ENCODE measurements around the gene ATAT1. TPM values are rescaled to one million over a fixed set of nuclear protein-coding genes. Genes with fewer than 3 reads are reported as not detected.

ATAT1 gene
- total and polyA plus RNA-seq, 2 of the 4 experiments (the other 2 are of a cell fraction), result 5.6 to 15.5 TPM

- Histone ChIP-seq H3K79me1 (ENCODE audit: low read depth in 1 of 2, low read length in 2 of 2) (peaks cover 5 to 37% of the 10 kb centered on the region in 2 experiments; a peak in 2 of 4 replicates), H3K27ac (ENCODE audit: insufficient read depth, low read length) (no peak overlapping the region), H3K23ac (ENCODE audit: low read depth, low read length) (no peak overlapping the region; the same call in 1 of the 2 replicates), H2AK9ac (replicated peaks; ENCODE audit: low read depth, low read length, poor library complexity) (peak overlapping the region; percentile 69), H4K8ac (ENCODE audit: low read depth in 2 of 2, low read length in 2 of 2) (no peak overlapping the region), H3K9ac (ENCODE audit: low read depth, low read length) (no peak overlapping the region), H4K91ac (ENCODE audit: insufficient read depth, low read depth, low read length) (no peak overlapping the region), H3K4me3 (ENCODE audit: insufficient read depth, low read depth, low read length) (no peak overlapping the region), H2AFZ (replicated peaks; ENCODE audit: low read length, poor library complexity) (no peak overlapping the region), H3K36me3 (ENCODE audit: control insufficient read depth, insufficient read depth, low read length) (peaks cover 53% of the 10 kb centered on the region), H2BK15ac (ENCODE audit: low read depth, low read length) (no peak overlapping the region), H3K27me3 (ENCODE audit: control insufficient read depth, insufficient read depth, low read length) (no peaks in the 10 kb centered on the region), H2AK5ac (ENCODE audit: low read depth, low read length) (no peak overlapping the region), H3K4ac (ENCODE audit: low read depth, low read length) (no peak overlapping the region), H3K14ac (replicated peaks; ENCODE audit: low read depth, low read length) (no peak overlapping the region), H4K20me1 (ENCODE audit: insufficient read depth, low read length) (peaks cover 48% of the 10 kb centered on the region), H3K18ac (ENCODE audit: low read depth, low read length) (no peak overlapping the region), H2BK120ac (ENCODE audit: low read depth, low read length) (no peak overlapping the region), H4K5ac (ENCODE audit: low read depth, low read length) (no peak overlapping the region), H2BK5ac (ENCODE audit: low read depth, low read length, poor library complexity, severe bottlenecking) (no peak overlapping the region), H3K4me1 (ENCODE audit: control insufficient read depth, insufficient read depth, low read length) (no peaks in the 10 kb centered on the region), H3K4me2 (ENCODE audit: low read depth, low read length) (no peak overlapping the region), H3K9me3 (ENCODE audit: control insufficient read depth, insufficient read depth, low read length) (no peaks in the 10 kb centered on the region), H3K9me1 (ENCODE audit: insufficient read depth, low read length) (0 out of 2 replicates have a peak, but pooled peaks cover 5% of the 10 kb centered on the region), H2BK20ac (ENCODE audit: low read depth, low read length) (no peak overlapping the region), H3K56ac (ENCODE audit: extremely low read depth, insufficient read depth, low read length) (no peak overlapping the region)
- TSS peak; percentile 52 for BruUV-seq (replicated peaks)
- ChIA-PET CTCF (interaction anchor here (0.6 to 1.4 kb wide), 4 partner anchors 10 to 498 kb away, joined by 3 to 8 read pairs (median 4); no protein-coding TSS in a partner anchor), POLR2A (ENCODE audit: unreplicated experiment) (interaction anchor here (2.2 to 2.9 kb wide), 2 partner anchors 13 to 15 kb away, joined by 8 to 14 read pairs; no protein-coding TSS in a partner anchor)
- TF ChIP-seq FOS (IDR thresholded peaks at IDR 0.05; ENCODE audit: low read depth, low read length) (no peak), RFX5 (IDR thresholded peaks at IDR 0.05; ENCODE audit: low read depth, low read length) (no peak), CTCF (conservative IDR thresholded peaks at IDR 0.05; ENCODE audit: low read depth, low read length) (no peak), USF2 (IDR thresholded peaks at IDR 0.05; ENCODE audit: low read depth, low read length) (no peak), SMC3 (IDR thresholded peaks at IDR 0.05; ENCODE audit: low read depth, low read length) (no peak), BHLHE40 (IDR thresholded peaks at IDR 0.05; ENCODE audit: low read depth, low read length) (no peak), RCOR1 (IDR thresholded peaks at IDR 0.05; ENCODE audit: insufficient replicate concordance, low read length) (no peak), POLR2A (IDR thresholded peaks at IDR 0.05; ENCODE audit: low read depth, low read length) (no peak), RAD21 (IDR thresholded peaks at IDR 0.05; ENCODE audit: low read length) (no peak), MXI1 (IDR thresholded peaks at IDR 0.05; ENCODE audit: borderline replicate concordance, low read depth, low read length) (no peak), CEBPB (IDR thresholded peaks at IDR 0.05; ENCODE audit: low read depth, low read length) (no peak)
- intact Hi-C loops (cut with micrococcal nuclease), result no loop called here
- WGBS, 2 experiments (ENCODE audit: extremely low coverage in 2 of 2, insufficient read length in 1 of 2), result 54% methylated on average over 5 of the region's 10 CpGs; no CpG with 5 or more reads in 1 of the 2 experiments
- DNase-seq (no peak), ATAC-seq (ENCODE audit: low read depth) (no peak)
- dilution Hi-C loops (cut with HindIII; ENCODE audit: low sequenced_read_pairs, unreplicated experiment), result no loop called here
- in situ Hi-C loops (cut with MboI; ENCODE audit: low sequenced_read_pairs), result no loop called here
These were observed 26.2 kb upstream of the ATAT1 start for GRCh38 chr6:30600451-30600961.
